HG02970 (cell line): ENCODE results near the gene LSMEM2.
"Not testable (repeated sequence)": the region's sequence is repeated elsewhere in the genome, so short reads cannot be mapped to it uniquely, and the experiment has no call there.

Experiments used
- ATAC-seq: cut with Tn5 transposase; IDR thresholded peaks from one replicate; pipeline ENCODE4 v1.9.1; 2021; ENCODE audit warnings: mild to moderate bottlenecking, moderate library complexity, moderate number of reproducible peaks; ENCODE audit not compliant: unreplicated experiment, low FRiP score

Gene LSMEM2

GRCh38 chr3:50263478-50264382 lies 15.2 kb upstream of the LSMEM2 start:
- no peak for ATAC-seq

- ATAC-seq: no peak
Observed at GRCh38 chr3:50264383-50264963, 14.4 kb upstream of the LSMEM2 start.

DNA sequence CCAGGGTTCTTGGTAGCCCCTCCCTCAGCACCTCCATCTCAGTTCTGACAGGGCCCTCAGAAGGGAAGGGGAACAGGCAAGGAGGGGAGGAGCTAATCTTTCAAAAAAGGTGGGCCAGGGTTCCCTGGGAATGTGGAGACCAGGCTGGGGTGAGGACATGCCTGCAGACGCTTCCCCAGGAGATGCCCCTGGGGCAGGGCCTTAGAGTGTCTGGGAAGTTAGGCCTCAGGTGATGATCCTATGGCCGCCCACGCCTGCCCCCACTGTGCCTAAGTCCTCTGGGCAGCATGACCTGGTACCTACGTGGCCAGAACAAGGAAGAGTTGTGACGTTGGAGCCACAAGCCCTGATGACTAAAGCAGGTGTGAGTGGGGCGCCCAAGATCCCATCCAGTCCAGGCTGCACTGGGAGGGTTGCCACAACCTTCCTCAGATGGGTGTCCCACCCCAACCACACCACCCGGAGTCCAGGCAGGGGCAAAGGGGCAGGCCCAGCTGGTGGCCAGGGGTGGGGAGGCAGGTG lies 13.9 kb upstream of the LSMEM2 start:
- ATAC-seq: no peak

GRCh38 chr3:50265571-50265970 lies 13.3 kb upstream of the LSMEM2 start:
- ATAC-seq: no peak

DNA sequence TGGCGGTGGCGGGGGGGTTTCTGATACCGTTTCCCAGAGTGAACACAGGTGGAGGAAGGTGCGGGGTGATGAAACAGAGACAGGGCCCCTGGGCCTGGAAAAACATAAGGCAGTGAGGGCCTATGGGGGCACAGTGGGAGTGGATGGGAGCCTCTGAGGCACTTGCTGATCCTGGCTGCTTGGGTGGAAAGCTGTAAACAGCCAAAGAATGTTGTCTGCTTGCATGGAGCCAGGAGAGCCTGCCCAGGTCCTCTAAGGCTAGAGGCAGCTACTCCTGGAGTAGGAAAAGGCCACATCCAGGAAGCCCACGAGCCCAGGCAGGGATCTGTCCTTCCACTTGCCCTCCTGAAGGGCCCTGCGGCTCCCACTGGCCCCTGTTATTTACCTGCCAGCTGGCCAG lies 12.9 kb upstream of the LSMEM2 start:
- ATAC-seq: no peak

GRCh38 chr3:50266836-50267235 lies 12.1 kb upstream of the LSMEM2 start:
- ATAC-seq: no peak

DNA sequence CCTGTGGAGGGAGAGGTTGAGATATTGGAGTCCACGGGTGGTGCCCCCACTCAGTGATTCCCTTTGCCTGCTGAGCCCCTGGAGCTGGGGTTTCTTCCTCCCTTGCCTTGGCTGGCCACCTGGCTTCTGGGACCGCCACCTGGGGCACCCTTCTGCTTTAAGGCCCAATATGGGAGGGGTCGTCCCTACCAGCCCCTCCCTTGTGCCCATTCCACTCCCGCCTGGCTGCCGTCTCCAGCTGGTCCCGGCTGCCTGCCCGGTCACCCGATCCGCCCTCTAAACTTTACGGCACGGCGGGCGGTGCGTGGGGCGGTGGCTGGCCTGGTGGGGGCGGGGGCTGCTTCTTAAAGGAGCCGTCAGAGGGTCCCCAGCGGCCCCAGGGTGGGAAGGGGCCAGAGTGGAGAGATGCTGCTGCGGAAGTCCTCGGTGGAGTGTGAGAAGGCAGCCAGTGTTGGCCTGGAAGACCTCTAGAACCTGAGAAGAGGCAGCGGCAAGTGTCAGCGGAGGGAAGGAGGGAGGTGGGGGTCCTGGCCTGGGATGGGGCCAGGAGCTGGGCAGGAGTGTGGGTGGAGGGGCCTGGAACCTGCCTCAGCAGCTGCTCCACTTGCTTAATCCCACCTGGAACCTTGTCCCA lies 11.5 kb upstream of the LSMEM2 start:
- no peak for ATAC-seq

DNA sequence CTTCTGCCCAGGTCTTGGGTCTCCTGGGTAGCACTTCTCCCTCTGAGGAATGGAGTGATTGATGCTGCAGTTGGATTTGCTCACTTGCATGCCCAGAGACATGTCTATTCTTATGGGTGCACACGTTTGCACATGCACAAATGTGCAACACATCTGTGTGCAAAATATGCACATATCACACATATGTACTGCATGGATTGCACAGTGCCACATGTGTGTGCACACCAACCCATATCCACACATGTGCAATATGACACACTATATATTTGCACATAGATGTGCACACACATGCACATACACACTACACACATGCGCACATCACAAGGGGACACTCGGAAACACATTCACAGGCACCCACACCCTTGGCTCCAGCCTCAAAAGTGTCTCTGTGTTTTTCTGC lies 10.6 kb upstream of the LSMEM2 start:
- ATAC-seq: no peak

DNA sequence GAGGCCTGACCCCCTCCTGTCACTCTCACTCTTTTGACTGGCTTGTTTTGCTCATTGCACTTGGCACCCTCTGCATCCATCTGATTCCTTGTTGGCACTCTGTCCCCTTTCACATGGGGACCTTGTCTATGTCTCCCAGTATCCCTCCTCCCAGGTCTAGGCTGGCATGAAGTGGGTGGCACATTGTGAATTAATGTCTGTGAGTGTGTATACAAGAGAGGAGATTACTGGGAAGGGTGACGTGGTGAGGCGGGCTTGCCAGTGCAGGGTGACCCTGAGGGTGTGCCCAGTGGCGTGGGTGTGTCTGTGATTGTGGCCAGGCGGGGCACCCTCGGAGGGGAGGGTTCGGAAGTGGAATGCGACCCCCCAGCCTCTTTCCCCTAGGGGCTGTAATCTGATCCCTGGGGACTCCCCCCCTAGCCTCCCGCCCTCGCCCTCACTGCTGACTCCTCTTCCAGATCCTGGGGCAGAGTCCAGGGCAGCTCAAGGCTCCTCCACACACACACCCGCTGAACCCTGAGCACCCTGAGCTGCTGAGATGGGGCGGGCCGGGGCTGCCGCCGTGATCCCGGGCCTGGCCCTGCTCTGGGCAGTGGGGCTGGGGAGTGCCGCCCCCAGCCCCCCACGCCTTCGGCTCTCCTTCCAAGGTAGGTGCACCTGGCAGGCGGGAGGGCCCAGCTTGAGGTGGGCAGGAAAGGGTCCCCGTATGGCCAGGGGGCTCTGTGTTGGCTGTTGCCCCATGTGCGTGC lies 10.0 kb upstream of the LSMEM2 start, which contains the start of gene SEMA3B:
Gene SEMA3B (plus strand): TSS at position 445 of the 749 bp plus-strand sequence. CDS start 94 bp downstream, at position 539.
- ATAC-seq: no peak

DNA sequence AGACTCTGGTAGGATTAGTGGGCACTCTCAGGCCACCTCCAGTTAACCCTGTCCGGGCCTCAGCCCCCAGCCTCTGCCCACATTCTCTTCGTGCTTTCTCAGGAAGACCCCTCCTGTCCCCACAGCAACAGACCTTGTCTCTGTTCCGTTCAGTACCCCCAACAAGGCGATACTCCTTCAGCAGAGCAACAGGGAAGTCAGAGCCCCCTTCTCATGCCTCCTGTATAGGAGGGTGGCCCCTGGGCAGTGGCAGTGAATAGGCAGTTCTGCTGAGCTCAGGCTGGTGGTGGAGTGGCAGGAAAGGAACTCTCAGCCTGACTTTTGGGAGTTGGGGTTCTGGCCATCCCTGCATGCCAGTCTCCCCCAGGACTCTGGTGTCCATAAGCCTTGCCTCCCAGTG lies 9.4 kb upstream of the LSMEM2 start:
- no peak for ATAC-seq

- no peak for ATAC-seq
Observed at GRCh38 chr3:50269977-50270413, 8.9 kb upstream of the LSMEM2 start.

DNA sequence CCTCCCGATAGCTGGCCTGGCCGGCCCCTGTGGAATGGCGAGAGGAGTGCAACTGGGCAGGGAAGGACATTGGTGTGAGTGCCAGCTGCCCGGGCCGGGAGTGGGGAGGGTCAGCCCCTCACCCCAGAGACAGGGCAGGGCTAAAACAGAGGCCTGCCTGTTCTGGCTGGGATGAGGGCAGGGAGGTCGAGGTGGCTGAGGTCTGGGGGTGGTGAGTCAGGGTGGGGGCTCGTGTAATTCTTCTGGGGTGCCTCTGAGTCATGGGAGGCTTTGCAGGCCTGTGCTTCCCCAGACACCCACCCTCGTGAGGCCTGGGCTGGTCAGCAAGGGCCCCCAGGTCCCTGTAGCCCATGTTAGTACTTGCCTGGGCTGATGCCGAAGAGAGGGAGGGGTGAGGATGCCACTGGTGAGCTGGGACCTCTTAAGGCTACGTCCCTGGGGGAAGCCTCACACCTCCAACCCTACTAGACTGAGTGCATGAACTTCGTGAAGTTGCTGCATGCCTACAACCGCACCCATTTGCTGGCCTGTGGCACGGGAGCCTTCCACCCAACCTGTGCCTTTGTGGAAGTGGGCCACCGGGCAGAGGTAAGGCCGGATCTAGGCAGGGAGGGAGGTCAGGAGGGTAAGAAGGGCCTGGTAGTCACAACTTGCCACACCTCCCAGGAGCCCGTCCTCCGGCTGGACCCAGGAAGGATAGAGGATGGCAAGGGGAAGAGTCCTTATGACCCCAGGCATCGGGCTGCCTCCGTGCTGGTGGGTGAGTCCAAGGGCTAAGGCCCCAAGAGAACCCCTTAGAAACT lies 8.3 kb upstream of the LSMEM2 start:
- no peak for ATAC-seq

DNA sequence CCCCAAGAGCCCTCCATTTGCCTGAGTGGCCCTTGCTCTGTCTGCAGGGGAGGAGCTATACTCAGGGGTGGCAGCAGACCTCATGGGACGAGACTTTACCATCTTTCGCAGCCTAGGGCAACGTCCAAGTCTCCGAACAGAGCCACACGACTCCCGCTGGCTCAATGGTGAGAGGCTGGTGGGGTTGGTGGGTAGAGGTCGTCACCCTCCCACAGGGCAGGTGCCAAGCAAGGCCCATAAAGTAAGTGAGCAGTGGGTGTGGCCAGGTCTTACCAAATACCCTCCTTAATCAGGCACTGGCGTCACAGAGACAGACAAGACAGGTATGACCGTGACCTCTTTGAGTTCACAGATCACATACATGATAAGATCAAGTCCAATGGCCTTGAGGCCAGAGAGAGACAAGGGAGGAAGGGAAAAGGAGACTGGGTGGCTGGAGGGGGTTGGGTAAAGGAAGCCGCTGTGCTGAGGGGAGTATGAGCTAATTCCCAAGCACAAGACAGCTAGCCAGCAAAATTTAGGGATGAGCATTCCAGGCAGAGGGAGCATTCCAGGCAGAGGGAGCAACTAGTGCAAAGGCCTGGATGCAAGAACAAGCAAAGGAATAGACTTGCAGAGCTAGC lies 7.5 kb upstream of the LSMEM2 start:
- ATAC-seq: no peak

GRCh38 chr3:50272538-50272910 lies 6.4 kb upstream of the LSMEM2 start:
- not testable (repeated sequence) for ATAC-seq

GRCh38 chr3:50272911-50273688 lies 5.8 kb upstream of the LSMEM2 start:
- peak; percentile 77 for ATAC-seq

DNA sequence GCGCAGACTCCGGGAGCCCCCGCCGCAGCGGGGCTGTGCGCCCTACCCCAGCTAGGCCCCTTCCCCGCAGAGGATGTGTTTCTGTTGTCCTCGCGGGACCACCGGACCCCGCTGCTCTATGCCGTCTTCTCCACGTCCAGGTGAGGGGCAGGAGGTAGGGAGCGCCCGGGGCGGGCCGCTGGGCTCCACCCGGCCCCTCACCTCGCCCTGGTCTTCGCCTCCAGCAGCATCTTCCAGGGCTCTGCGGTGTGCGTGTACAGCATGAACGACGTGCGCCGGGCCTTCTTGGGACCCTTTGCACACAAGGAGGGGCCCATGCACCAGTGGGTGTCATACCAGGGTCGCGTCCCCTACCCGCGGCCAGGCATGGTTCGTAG lies 5.2 kb upstream of the LSMEM2 start:
- ATAC-seq: no peak

DNA sequence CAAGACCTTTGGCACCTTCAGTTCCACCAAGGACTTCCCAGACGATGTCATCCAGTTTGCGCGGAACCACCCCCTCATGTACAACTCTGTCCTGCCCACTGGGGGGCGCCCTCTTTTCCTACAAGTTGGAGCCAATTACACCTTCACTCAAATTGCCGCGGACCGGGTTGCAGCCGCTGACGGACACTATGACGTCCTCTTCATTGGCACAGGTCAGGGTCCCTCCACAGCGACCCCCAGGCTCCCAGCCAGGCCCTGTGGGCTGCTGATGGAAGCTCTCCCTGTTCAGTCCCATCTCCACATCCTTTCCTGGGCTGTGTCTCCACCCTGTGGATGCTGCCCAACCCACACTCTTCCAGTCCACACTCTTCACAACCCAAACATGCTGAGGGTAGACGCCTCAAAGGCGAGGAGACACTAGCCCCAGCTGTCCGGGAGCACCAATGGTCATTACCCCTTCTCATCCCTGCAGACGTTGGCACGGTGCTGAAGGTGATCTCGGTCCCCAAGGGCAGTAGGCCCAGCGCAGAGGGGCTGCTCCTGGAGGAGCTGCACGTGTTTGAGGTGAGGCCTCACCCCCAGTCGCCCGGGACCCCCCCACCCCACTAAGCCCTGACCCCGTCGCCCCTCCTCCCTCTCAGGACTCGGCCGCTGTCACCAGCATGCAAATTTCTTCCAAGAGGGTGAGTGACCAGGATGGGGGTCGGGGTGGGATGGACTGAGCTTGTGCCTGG lies 4.3 kb upstream of the LSMEM2 start:
- no peak for ATAC-seq
